CD1c-positive myeloid dendritic cell (primary cell): ENCODE measurements around the gene CACNG4.

Source experiments
- DNase-seq: peaks from one replicate; pipeline ENCODE4 v3.0.0-alpha.2; 2016; ENCODE audit errors: extremely low spot score

CACNG4 gene

GRCh38 chr17:66985338-66986237, 21.1 kb downstream of the CACNG4 start:
- DNase-seq: no peak

GRCh38 chr17:66986659-66987058, 22.2 kb downstream of the CACNG4 start:
- no peak for DNase-seq

GRCh38 chr17:66987059-66987616, 22.6 kb downstream of the CACNG4 start:
- no peak for DNase-seq

GRCh38 chr17:66988069-66988798, 23.7 kb downstream of the CACNG4 start:
- DNase-seq: no peak

GRCh38 chr17:66989076-66989475, 24.6 kb downstream of the CACNG4 start:
- DNase-seq: no peak

GRCh38 chr17:66989579-66989978, 25.1 kb downstream of the CACNG4 start:
- DNase-seq: no peak

- no peak for DNase-seq
These were observed 25.5 kb downstream of the CACNG4 start for GRCh38 chr17:66990047-66990446.

GRCh38 chr17:66992911-66993442, 28.5 kb downstream of the CACNG4 start:
- DNase-seq: no peak

GRCh38 chr17:66994361-66994760, 29.9 kb downstream of the CACNG4 start:
- DNase-seq: no peak

- DNase-seq: no peak
These were observed 30.5 kb downstream of the CACNG4 start for GRCh38 chr17:66994930-66995535.

- DNase-seq: no peak
These were observed 31.4 kb downstream of the CACNG4 start for GRCh38 chr17:66995944-66996343.

GRCh38 chr17:66996926-66997325, 32.4 kb downstream of the CACNG4 start:
- no peak for DNase-seq

- DNase-seq: no peak
These were observed 38.7 kb downstream of the CACNG4 start for GRCh38 chr17:67003231-67003630.

GRCh38 chr17:67004181-67004580, 39.7 kb downstream of the CACNG4 start:
- no peak for DNase-seq

GRCh38 chr17:67007266-67007665, 42.8 kb downstream of the CACNG4 start:
- no peak for DNase-seq

- DNase-seq: no peak
These were observed 43.6 kb downstream of the CACNG4 start for GRCh38 chr17:67008101-67008500.

GRCh38 chr17:67011527-67012175, 47.1 kb downstream of the CACNG4 start:
- DNase-seq: no peak

GRCh38 chr17:67013891-67014290, 49.4 kb downstream of the CACNG4 start:
- DNase-seq: no peak

- no peak for DNase-seq
These were observed 50.5 kb downstream of the CACNG4 start for GRCh38 chr17:67015001-67015400.

- no peak for DNase-seq
These were observed 51.7 kb downstream of the CACNG4 start for GRCh38 chr17:67016039-67016762.

- no peak for DNase-seq
These were observed 53.4 kb downstream of the CACNG4 start for GRCh38 chr17:67017910-67018309.
